Activated CD8-positive, alpha-beta T cell treated with anti-CD3 and anti-CD28 coated beads for 36 hours (primary cell): ENCODE data around the gene RIOK1. TPM values are rescaled to one million over a fixed set of nuclear protein-coding genes. Genes with fewer than 3 reads are reported as not detected.

Source experiments
- ATAC-seq: fragments of 200-7000 bp; cut with Tn5 transposase; one replicate; pipeline ENCODE4 v1.10.0; 2021; ENCODE audit warnings: mild to moderate bottlenecking, moderate library complexity
- CTCF ChIA-PET: fragments of 350-600 bp; sonication (Branson Sonifier 250); formaldehyde crosslinking; loops from one replicate; lab custom pipeline; 2021; ENCODE audit warnings: antibody characterized with exemption; lab: Charles Lee
- POLR2A ChIA-PET: fragments of 350-600 bp; sonication (Branson Sonifier 250); formaldehyde crosslinking; loops from one replicate; lab custom pipeline; 2021; ENCODE audit warnings: antibody characterized with exemption; lab: Charles Lee
- DNase-seq: peaks from one replicate; pipeline ENCODE4 v3.0.0-alpha.2; 2020
- H3K27ac Mint-ChIP-seq: one replicate; pipeline ENCODE4 v1.8.0; 2021; ENCODE audit warnings: mild to moderate bottlenecking, mixed read lengths
- H3K27me3 Mint-ChIP-seq: one replicate; pipeline ENCODE4 v1.8.0; 2021; ENCODE audit warnings: mixed read lengths
- H3K36me3 Mint-ChIP-seq: one replicate; pipeline ENCODE4 v1.8.0; 2021; ENCODE audit warnings: low read depth, mixed read lengths
- H3K4me1 Mint-ChIP-seq: one replicate; pipeline ENCODE4 v1.8.0; 2021; ENCODE audit warnings: low read depth, mixed read lengths
- H3K4me3 Mint-ChIP-seq: one replicate; pipeline ENCODE4 v1.8.0; 2021; ENCODE audit warnings: mild to moderate bottlenecking, moderate library complexity, mixed read lengths
- H3K9me3 Mint-ChIP-seq: one replicate; pipeline ENCODE4 v1.8.0; 2021; ENCODE audit warnings: mixed read lengths
- CTCF ChIP-seq: fragments of 200-600 bp; IDR thresholded peaks from one replicate; pipeline ENCODE4 v1.8.0; 2022; ENCODE audit warnings: antibody characterized with exemption, mild to moderate bottlenecking
- intact Hi-C: fragments of 100-400 bp; cut with micrococcal nuclease; formaldehyde crosslinking; loops from one replicate; pipeline ENCODE4 v1.10.0; 2022
- total RNA-seq, 2 experiments: library from RNA; stranded (reverse); gene quantifications; one replicate each; pipeline ENCODE4 v1.2.3, GENCODE V29; 2021

The RIOK1 gene
- total RNA-seq, 2 experiments from 2014 or later: 46.8 to 50.0 TPM

- ChIA-PET CTCF (interaction anchor here (1.1 to 1.9 kb wide), 2 partner anchors 10 to 15 kb away, joined by 3 to 8 read pairs; no protein-coding TSS in a partner anchor), POLR2A (interaction anchor here (1.4 kb wide), 1 partner anchor 11 kb away, joined by 7 read pairs; the partner anchor contains the start of genes CAGE1 and RIOK1)
- intact Hi-C loops: no loop called here
- ATAC-seq (no peak), DNase-seq (no peak)
- Mint-ChIP-seq H3K36me3 (peaks cover 46% of the 10 kb centered on the region), H3K27me3 (no peaks in the 10 kb centered on the region), H3K9me3 (no peaks in the 10 kb centered on the region), H3K4me1 (no peaks in the 10 kb centered on the region), H3K4me3 (no peak overlapping the region), H3K27ac (no peak overlapping the region)
- no peak for TF ChIP-seq CTCF
These were observed 11.5 kb downstream of the RIOK1 start for GRCh38 chr6:7401075-7401474.

GRCh38 chr6:7402716-7403115 is 13.1 kb downstream of the RIOK1 start:
- DNase-seq (no peak), ATAC-seq (no peak)
- H3K36me3 Mint-ChIP-seq: peaks cover 55% of the 10 kb centered on the region
- no peak overlapping the region for H3K4me3 Mint-ChIP-seq
- no peaks in the 10 kb centered on the region for H3K27me3 Mint-ChIP-seq
- POLR2A ChIA-PET: no interaction called here
- intact Hi-C loops: no loop called here
- no peaks in the 10 kb centered on the region for H3K9me3 Mint-ChIP-seq
- no peak for TF ChIP-seq CTCF
- H3K4me1 Mint-ChIP-seq: no peaks in the 10 kb centered on the region
- CTCF ChIA-PET: no interaction called here
- H3K27ac Mint-ChIP-seq: no peak overlapping the region

GRCh38 chr6:7404546-7404945 is 14.9 kb downstream of the RIOK1 start:
- H3K27ac Mint-ChIP-seq: no peak overlapping the region
- peaks cover 55% of the 10 kb centered on the region for H3K36me3 Mint-ChIP-seq
- ATAC-seq (no peak), DNase-seq (no peak)
- POLR2A ChIA-PET: no interaction called here
- H3K4me1 Mint-ChIP-seq: no peaks in the 10 kb centered on the region
- no peaks in the 10 kb centered on the region for H3K9me3 Mint-ChIP-seq
- H3K4me3 Mint-ChIP-seq: no peak overlapping the region
- intact Hi-C loops: no loop called here
- no peak for TF ChIP-seq CTCF
- H3K27me3 Mint-ChIP-seq: no peaks in the 10 kb centered on the region
- CTCF ChIA-PET: no interaction called here

GRCh38 chr6:7406743-7407142 is 17.1 kb downstream of the RIOK1 start:
- no peak overlapping the region for H3K4me3 Mint-ChIP-seq
- H3K9me3 Mint-ChIP-seq: no peaks in the 10 kb centered on the region
- peaks cover 56% of the 10 kb centered on the region for H3K36me3 Mint-ChIP-seq
- no peaks in the 10 kb centered on the region for H3K27me3 Mint-ChIP-seq
- ATAC-seq (no peak), DNase-seq (no peak)
- TF ChIP-seq CTCF: no peak
- intact Hi-C loops: no loop called here
- H3K27ac Mint-ChIP-seq: no peak overlapping the region
- ChIA-PET POLR2A (no interaction called here), CTCF (no interaction called here)
- no peaks in the 10 kb centered on the region for H3K4me1 Mint-ChIP-seq

GRCh38 chr6:7409740-7410139 is 20.1 kb downstream of the RIOK1 start:
- Mint-ChIP-seq H3K36me3 (peaks cover 53% of the 10 kb centered on the region), H3K9me3 (no peaks in the 10 kb centered on the region), H3K4me3 (no peak overlapping the region), H3K27ac (no peak overlapping the region), H3K27me3 (no peaks in the 10 kb centered on the region), H3K4me1 (no peaks in the 10 kb centered on the region)
- TF ChIP-seq CTCF: no peak
- ChIA-PET CTCF (interaction anchor here (1.1 to 1.5 kb wide), 3 partner anchors 40 to 134 kb away, joined by 3 read pairs; no protein-coding TSS in a partner anchor), POLR2A (no interaction called here)
- DNase-seq (no peak), ATAC-seq (no peak)
- intact Hi-C loops: loop anchor here (5.0 to 10.0 kb wide), 2 partner anchors 132 to 205 kb away; no protein-coding TSS in a partner anchor
